Hematopoietic multipotent progenitor cell treated with erythropoietin and hydrocortisone succinate and interleukin-3 and kit ligand, for 15 days (in vitro differentiated cells): ENCODE data around the gene CPAMD8.
"Not testable (repeated sequence)": the region's sequence is repeated elsewhere in the genome, so short reads cannot be mapped to it uniquely, and the experiment has no call there.

Source experiments
- DNase-seq: peaks from one replicate; pipeline ENCODE4 v3.0.0-alpha.2; 2015; ENCODE audit warnings: low spot score

CPAMD8 gene

DNA sequence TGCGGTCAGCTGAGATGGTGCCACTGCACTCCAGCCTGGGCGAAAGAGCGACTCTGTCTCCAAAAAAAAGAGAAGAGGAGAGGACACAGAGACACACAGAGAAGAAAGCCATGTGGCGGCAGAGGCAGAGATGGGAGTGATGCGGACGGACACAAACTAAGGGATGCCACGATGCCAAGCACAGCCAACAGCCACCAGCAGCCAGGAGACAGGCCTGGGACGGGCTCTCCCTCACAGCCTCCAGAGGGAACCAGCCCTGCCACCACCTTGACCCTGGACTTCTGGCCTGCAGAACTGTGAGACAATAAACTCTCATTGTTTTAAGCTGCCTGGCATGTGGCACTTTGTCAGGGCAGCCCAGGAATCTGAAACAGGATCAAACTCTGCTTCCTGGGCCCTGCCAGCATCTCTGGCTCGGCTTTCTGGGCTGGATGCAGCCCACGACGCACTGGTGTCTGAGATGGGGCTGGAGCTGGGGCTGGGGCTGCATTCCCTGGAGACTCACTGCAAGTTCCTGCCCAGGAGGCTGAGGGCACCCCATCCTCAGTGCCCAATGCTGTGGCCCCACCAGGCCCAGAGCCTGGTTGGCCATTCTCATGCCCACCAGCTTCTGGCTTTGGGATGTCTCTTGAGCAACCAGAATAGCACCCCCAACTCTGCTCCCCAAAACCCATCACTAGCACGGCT is 134.8 kb downstream of the CPAMD8 start:
- DNase-seq: no peak

DNA sequence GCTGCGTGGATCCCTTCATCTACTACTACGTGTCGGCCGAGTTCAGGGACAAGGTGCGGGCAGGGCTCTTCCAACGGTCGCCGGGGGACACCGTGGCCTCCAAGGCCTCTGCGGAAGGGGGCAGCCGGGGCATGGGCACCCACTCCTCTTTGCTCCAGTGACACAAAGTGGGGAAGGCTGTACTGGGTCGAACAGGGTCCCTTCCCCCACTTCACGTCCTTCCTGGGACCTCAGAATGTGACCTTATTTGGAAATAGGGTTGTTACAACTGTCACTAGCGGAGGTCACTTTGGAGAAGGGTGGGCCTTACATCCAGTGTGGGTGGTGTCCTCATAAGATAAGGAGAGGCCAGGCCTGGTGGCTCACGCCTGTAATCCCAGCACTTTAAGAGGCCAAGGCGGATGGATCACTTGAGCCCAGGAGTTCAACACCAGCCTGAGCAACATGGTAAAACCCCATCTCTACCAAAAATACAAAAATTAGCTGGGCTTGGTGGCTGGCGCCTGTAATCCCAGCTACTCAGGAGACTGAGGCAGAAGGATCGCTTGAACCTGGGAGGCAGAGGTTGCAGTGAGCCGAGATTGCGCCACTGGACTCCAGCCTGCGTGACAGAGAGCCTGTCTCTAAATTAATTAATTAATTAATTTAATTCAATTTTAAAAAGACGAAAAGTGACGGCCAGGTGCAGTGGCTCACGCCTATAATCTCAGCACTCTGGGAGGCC is 136.0 kb downstream of the CPAMD8 start:
- no peak for DNase-seq

DNA sequence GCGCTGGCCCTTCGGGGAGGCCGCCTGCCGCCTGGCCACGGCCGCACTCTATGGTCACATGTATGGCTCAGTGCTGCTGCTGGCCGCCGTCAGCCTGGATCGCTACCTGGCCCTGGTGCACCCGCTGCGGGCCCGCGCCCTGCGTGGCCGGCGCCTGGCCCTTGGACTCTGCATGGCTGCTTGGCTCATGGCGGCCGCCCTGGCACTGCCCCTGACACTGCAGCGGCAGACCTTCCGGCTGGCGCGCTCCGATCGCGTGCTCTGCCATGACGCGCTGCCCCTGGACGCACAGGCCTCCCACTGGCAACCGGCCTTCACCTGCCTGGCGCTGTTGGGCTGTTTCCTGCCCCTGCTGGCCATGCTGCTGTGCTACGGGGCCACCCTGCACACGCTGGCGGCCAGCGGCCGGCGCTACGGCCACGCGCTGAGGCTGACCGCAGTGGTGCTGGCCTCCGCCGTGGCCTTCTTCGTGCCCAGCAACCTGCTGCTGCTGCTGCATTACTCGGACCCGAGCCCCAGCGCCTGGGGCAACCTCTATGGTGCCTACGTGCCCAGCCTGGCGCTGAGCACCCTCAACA is 136.6 kb downstream of the CPAMD8 start:
- DNase-seq: no peak

DNA sequence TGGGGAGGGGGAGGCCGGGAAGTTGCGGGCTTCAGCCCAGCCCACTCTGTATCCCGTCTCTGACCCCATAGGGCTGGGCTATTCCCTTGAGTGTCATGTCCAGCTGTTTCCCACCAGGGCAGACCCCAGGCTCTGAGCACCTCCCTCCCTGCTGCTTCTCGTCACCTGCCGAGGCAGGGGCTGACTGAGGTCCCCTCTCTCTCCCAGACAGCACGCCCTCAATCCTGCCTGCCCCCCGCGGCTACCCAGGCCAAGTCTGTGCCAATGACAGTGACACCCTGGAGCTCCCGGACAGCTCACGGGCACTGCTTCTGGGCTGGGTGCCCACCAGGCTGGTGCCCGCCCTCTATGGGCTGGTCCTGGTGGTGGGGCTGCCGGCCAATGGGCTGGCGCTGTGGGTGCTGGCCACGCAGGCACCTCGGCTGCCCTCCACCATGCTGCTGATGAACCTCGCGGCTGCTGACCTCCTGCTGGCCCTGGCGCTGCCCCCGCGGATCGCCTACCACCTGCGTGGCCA is 137.2 kb downstream of the CPAMD8 start:
- DNase-seq: no peak

DNA sequence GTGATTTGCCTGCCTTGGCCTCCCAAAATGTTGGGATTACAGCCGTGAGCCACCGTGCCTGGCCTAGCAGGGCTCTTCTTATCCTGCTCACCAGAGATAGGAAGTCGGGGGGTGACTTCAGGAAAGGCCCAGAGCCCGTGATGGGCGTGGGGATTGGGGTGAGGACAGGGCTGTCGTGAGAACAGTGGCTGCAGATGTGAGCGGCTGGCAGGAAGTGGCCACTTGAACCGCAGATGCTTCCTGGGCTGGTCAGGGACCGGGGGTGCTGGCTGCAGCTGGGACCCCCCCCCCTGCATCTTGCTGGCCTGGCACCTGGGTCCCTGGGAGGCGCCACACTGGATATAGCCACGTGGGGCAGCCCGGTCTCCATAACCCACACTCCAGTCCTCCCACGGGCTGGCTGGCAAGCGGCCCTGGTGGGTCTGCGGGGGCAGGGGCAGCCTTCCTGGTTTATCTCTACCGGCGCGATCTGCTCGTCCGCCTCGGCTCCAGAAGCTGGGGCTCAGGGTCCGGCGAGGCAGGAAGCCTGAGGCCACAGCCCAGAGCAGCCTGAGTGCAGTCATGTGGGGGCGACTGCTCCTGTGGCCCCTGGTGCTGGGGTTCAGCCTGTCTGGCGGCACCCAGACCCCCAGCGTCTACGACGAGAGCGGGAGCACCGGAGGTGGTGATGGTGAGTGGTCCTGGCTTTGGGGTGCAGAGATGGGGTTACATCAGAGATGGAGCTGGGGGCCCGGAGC is 137.8 kb downstream of the CPAMD8 start, which contains the start of gene F2RL3:
F2RL3 (plus strand) TSS at position 371 of the 737 bp plus-strand sequence; CDS start at position 562, 191 bp downstream.
- DNase-seq: no peak

DNA sequence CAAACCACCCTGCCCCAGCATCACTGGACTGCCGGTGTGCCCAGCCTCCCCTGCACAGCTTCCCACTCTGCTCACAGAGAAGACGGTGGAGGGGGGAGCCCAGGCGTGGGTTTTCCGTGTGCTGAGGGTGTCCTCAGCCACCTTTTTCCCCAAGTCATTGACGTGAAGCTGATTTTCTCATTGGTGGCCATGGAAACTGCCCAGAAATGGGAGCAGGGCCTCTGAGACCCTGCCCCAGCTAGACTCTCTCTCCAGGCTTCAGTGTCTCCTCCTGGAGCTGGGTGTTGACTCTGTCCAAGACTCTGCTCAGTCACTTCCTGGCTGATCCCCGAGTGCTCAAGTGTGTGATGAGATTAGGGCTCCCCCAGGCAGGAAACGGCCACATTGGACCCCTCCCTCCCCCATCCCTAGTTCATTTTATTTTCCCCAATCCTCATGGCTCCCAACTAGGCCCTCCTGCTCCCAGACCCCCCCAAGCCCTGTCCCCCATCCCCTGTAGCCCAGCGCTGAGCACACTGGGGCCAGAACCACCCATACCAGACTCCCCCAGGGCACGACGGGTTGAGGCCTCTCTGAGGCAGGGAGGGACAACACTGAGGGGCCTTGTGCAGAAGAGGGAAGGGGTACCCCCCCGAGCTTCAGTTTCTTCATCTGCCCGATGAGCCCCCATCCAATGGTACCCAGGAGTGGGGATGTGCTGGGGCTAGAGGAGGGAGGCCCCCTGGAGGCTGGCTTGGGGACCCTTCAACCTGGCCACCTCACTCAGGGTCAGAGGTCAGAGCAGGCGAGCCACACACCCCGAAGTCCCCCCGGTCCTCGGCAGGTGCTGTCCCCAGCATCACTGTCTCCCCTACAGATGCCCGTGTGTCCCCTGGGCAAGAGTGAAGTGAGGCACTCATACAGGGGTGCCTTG is 139.0 kb downstream of the CPAMD8 start:
- no peak for DNase-seq

DNA sequence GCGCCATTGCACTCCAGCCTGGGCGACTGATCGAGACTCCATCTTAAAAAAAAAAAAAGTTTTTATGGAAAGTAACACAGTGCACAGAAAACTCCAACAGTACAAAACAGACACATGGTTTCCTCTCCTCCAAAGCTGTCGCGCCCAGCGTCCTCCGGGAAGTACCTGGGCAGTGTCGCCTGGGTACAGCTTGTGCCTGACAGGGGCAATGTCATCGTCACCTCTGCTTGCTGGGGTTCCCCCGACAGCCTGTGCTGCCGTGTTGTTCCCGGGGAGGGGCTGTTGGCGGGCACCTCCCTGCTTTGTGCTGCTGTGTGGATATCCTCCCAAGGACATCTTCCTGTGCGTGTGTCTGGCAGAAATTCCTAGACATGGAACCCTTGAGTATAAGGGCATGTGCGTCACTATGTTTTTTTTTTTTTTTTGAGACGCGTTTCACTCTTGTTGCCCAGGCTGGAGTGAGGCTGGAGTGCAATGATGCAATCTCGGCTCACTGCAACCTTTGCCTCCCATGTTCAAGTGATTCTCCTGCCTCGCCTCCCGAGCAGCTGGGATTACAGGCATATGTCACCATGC is 140.2 kb downstream of the CPAMD8 start:
- DNase-seq: no peak

DNA sequence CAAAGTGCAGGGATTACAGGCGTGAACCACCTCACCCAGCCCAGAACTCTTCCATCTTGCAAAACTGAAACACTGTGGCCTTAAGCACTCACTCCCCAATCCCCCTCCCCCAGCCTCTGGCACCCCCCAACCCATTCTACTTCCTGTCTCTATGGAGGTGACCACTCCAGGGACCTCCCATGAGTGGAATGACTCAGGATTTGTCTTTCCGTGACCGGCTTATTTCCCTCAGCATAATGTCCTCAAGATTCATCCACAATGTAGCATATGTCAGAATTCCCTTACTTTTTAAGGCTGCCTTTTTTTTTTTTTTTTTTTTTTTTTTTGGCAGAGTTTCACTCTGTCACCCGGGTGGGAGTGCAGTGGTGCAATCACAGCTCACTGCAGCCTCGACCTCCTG is 141.4 kb downstream of the CPAMD8 start:
- no peak for DNase-seq

DNA sequence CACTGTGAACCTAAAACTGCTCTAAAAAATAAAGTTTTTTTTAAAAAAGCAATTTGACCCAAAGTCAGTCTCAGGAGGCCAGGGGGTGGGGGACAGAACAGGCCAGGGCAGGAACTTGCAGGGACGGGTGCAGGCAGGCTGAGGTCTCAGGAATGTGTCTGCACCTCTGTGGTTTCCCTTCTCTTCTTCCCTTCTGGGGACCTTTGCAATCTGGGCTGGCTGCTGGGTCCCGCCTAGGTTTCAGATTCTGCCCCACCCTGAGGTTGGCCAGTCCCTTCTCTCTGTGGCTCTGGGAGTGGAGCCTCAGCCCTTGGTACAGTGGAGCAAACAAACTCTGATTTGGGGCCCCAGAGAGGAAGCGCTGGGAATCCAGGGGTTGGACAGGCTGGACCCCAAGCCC is 143.1 kb downstream of the CPAMD8 start:
- no peak for DNase-seq

DNA sequence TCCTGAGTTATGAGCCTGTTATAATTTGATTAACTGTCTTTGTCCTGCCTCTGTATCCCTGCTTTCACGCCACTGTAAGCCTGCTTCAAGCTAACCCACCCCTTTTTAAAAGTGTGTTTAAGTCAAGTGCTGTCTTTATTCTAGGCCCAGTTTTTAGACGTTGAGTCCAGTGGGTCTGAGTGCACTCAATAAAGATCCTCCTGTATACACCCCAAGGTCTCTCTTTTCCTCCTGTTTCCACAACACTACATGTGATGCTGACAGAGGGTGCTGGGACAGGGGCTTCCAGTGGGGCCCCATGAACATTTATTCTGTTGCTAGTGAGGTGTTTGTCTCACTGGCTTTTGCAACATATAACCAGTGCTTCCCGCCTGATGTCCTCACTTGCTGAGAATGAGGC is 144.5 kb downstream of the CPAMD8 start:
- no peak for DNase-seq

DNA sequence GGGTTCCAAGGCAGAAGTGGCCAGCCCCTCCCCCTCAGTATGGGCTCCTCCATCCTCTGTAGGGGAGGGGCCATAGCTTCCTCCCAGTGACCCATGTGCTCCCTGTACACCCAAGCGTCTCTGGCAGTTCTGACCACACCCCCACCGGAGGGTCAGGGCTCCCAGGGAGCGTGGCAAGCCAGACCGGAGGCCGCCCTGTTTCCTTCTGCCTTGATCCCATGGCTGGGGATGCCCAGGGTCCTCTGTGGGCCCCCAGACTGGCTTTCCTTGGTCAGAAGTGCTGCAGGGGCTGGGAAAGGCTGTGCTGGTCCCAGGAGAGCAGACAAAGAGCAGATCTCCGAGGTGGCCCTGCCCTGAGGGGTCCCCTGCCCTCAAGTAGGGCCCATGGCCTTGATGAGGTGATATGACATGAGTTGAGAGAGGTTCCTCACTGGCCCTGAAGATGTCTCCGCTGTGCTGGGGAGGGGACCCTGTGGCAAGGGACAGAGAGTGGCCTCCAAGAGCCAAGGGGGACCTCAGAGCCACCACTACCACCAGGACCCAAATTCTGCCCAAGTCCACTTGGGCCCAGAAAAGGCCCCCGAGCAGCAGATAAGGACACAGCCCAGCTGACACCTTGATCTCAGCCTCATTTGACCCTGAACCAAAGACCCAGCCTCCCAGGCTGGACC is 145.6 kb downstream of the CPAMD8 start:
- DNase-seq: no peak

DNA sequence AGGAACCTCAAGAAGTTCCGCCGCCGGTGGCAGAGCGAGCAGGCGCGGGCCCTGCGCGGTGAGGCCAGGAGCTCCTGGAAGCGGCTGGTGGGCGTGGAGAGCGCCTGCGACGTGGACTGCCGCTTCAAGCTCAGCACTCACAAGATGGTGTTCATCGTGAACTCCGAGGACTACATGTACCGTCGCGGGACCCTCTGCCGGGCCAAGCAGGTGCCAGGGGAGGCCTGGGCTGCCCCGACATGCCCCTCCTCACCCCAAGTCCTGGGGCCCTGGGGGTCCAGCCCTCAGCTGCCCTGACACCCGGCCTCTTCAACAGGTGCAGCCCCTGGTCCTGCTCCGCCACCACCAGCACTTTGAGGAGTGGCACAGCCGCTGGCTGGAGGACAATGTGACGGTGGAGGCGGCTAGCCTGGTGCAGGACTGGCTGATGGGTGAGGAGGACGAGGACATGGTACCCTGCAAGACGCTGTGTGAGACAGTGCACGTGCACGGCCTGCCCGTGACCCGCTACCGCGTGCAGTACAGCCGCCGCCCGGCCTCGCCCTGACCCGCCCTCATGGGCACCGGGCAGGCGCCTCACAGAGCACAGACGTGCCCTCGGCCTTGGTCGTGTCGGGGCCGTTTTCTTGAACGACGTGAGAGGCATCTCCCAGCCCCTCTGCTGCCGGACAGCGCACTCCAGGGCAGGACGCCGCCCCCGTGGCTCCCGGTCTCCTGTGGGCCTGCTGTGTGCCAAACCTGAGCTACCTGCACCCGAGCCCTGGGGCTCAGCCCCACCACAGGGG is 148.2 kb downstream of the CPAMD8 start:
- DNase-seq: no peak

DNA sequence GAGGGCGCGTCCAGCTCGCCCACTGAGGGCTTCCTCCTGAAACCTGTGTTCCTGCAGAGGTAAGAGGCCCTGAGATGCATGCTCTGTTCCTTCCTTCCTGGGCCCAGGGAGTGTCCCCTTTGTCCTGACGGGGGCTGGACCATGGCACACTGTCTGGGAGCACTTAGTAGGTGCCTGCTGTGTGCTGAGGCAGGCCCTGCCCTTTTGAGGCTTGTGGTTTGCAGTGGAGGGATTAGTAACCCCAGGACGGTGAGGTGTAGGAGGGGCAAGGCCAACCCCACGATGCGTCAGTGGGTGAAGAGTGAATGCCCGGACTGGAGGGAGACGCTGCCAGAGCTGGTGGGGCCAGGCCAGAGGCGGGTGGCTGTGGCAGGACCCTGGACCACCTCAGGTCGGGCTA is 149.0 kb downstream of the CPAMD8 start:
- no peak for DNase-seq

DNA sequence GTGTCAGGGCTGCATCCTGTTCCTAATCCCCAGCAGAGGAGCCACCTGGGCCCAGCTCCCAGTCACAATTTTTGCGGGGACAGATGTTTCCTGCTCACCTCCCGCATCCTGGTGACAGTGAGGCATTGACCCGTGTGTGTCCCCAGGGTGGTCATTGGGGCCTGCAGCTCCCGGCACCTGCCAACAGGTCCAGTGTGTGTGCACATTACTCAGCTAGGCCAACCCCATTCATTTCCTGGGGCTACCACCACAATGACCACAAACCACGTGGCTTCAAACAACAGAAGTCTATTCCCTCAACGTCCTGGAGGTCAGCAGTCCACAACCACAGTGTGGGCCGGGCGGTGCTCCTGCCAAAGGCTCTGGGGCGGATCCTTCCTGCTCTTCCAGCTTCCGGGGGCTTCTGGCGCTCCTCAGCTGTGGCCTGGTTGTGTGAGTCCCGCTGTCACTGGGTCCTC is 149.7 kb downstream of the CPAMD8 start:
- DNase-seq: no peak

DNA sequence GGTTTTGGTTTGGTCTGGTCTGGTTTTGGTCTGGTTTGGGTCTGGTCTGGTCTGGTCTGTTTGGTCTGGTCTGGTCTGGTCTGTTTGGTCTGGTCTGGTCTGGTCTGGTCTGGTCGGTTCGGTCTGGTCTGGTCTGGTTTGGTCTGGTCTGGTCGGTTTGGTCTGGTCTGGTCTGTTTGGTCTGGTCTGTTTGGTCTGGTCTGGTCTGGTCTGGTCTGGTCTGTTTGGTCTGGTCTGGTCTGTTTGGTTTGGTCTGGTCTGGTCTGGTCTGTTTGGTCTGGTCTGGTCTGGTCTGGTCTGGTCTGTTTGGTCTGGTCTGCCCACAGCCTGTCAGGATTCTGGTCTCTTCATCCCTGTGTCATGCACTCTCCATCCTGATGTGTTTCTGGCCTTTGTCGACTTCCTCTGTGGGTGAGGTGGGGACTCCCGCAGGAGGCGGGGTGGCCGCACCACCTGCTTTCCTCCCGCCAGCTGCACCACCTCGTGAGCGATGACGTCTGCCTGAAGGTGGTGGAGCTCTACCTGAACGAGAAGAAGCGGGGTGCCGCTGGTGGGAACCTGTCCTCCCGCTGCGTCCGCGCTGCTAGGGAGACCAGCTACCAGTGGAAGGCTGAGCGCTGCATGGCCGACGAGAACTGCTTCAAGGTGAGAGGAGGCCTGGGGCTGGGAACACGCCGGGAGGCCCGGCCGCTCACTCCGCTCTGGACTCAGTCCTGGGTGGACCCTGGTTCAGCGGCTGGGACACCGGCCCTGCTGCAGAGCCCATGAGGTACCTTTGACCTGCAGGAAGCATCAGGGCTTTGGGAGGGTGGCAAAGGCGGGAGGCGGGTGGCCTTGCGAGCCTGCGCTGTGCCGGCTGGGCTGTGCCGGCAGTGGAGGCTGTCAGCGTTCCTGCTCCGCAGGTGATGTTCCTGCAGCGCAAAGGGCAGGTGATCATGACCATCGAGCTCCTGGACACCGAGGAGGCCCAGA is 150.7 kb downstream of the CPAMD8 start:
- DNase-seq: no peak

DNA sequence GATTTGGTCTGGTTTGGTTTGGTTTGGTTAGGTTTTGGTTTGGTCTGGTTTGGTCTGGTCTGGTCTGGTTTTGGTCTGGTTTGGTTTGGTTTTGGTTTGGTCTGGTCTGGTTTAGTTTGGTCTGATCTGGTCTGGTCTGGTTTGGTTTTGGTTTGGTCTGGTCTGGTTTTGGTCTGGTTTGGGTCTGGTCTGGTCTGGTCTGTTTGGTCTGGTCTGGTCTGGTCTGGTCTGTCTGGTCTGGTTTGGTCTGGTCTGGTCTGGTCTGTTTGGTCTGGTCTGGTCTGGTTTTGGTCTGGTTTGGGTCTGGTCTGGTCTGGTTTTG is 151.7 kb downstream of the CPAMD8 start:
- DNase-seq: not testable (repeated sequence)

DNA sequence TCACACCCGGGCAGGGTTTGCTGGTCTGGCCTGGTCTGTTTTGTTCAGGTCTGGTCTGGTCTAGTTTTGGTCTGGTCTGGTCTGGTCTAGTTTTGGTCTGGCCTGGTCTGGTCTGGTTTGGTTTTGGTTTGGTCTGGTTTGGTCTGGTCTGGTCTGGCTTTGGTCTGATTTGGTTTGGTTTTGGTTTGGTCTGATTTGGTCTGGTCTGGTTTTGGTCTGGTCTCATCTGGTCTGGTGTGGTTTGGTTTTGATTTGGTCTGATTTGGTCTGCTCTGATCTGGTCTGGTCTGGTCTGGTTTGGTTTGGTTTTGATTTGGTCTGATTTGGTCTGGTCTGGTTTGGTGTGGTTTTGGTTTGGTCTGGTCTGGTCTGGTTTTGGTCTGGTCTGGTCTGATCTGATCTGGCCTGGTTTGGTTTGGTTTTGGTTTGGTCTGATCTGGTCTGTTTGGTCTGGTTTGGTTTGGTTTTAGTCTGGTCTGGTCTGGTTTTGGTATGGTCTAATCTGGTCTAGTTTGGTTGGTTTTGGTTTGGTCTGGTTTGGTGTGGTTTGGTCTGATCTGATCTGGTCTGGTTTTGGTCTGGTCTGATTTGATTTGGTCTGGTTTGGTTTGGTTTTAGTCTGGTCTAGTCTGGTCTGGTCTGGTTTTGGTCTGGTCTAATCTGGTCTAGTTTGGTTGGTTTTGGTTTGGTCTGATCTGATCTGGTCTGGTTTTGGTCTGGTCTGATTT is 152.2 kb downstream of the CPAMD8 start:
- no peak for DNase-seq

DNA sequence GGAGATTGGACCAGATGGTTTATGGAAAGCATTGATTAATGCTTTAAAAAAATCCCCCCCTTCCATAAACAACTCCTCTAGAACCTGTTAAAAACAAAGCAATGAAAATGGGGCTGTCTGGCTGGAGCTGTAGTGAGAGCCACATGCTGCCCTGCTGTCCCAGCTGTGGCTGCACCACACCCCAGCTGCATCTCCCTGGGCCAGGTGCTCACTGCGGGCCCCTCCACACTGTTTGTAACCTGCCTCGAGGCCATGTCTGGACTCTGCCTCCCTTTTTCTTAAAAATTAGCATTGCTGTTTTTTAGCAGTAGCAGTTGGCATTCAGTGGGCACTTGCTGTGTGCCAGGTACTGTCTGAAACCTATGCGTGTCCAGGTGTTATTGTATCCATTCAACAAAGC is 153.0 kb downstream of the CPAMD8 start:
- DNase-seq: no peak
